ENCODE measurements around the gene GDI1.

DNA sequence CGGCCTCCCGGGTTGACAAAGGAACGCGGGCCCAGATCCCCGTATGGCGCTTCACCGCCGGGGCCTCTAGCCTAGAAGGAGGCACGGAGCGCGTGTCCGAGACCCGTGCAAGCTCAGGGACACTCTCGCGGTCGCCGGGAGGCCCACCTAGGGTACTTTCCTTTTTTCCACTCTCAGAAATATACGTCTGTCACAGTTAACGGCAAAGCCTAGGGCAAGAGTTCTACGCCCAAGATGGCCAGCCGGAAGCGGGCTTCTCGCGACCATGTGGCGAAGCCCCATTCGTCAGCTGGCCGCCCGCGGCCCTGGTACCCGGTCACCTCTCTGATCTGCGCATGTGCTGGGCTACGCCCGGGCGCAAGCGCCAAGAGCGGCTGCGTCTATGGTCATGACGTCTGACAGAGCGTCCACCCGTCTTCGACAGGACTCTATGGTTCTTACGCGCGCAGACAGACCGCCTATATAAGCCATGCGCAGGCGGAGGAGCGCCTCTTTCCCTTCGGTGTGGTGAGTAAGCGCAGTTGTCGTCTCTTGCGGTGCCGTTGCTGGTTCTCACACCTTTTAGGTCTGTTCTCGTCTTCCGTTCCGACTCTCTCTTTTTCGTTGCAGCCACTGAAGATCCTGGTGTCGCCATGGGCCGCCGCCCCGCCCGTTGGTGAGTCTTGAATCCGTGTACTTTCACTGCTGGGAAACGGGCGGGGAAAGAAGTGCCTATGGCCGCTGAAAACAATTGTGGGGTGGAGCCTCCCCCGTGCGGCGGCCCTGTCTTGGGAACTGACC is 38.9 kb upstream of the GDI1 start, which contains the start of gene RPL10:
- TF ChIP-seq, protein P1, sequence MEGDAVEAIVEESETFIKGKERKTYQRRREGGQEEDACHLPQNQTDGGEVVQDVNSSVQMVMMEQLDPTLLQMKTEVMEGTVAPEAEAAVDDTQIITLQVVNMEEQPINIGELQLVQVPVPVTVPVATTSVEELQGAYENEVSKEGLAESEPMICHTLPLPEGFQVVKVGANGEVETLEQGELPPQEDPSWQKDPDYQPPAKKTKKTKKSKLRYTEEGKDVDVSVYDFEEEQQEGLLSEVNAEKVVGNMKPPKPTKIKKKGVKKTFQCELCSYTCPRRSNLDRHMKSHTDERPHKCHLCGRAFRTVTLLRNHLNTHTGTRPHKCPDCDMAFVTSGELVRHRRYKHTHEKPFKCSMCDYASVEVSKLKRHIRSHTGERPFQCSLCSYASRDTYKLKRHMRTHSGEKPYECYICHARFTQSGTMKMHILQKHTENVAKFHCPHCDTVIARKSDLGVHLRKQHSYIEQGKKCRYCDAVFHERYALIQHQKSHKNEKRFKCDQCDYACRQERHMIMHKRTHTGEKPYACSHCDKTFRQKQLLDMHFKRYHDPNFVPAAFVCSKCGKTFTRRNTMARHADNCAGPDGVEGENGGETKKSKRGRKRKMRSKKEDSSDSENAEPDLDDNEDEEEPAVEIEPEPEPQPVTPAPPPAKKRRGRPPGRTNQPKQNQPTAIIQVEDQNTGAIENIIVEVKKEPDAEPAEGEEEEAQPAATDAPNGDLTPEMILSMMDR (IDR thresholded peaks at IDR 0.05; ENCODE audit: insufficient read depth, low read depth, low read length): no peak
- TF ChIP-seq EZH2 (IDR thresholded peaks at IDR 0.05; ENCODE audit: insufficient read depth, low read length): no peak

All from astrocyte (in vitro differentiated cells and primary cell).